ENCODE data around the gene AVEN.

DNA sequence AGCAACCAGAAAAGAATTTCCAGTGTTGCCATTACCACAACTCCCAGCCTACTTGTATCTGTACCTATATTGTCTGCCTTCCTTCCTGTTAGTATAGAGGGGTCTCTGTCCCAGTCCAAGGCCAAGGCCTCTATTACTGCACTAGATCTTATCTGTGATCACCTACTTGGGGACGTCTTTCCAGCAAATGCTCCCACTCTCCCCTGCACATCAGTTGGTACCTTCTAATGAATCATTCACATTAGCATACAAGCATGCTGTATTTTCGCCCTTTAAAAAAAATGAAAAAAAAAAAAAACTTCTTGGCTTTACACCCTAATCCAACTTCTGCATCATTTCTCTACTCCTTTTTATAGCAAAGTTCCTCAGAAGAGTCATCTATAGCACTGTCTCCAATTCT, 4.8 kb upstream of the AVEN start:
- TF ChIP-seq EP300 (IDR thresholded peaks at IDR 0.05) (no peak), CTCF (IDR thresholded peaks at IDR 0.05) (no peak), POLR2A (IDR thresholded peaks at IDR 0.05) (no peak)
